Heart left ventricle (tissue), 16 donors: ENCODE measurements around the gene DPYSL4. TPM values are rescaled to one million over a fixed set of nuclear protein-coding genes. Genes with fewer than 3 reads are reported as not detected.

Experiments
- ATAC-seq, 4 donors: fragments of 200-7000 bp; cut with Tn5 transposase; one replicate each; pipeline ENCODE4 v1.9.1; 2020 to 2022; ENCODE audit warnings: moderate library complexity in 4 of 4, mild to moderate bottlenecking in 3 of 4, moderate number of reproducible peaks in 1 of 4
- DNase-seq, 5 donors: peaks; one replicate each; pipeline ENCODE4 v3.0.0-alpha.2; 2020
- H3K27ac ChIP-seq, 12 donors: fragments of 200-600 bp; sonication (generic) in 4 of 12; one replicate each; pipeline versions ENCODE4 v1.5.0 to v1.8.0; 2016 to 2022; ENCODE audit warnings: mild to moderate bottlenecking in 2 of 12
- H3K27me3 ChIP-seq, 9 donors: fragments of 200-600 bp; sonication (generic) in 2 of 9; one replicate each; pipeline versions ENCODE4 v1.5.1 to v1.8.0; 2016 to 2022; ENCODE audit warnings: mild to moderate bottlenecking in 3 of 9
- H3K36me3 ChIP-seq, 9 donors: fragments of 200-600 bp; sonication (generic) in 2 of 9; one replicate each; pipeline versions ENCODE4 v1.5.0 to v1.8.0; 2018 to 2022; ENCODE audit warnings: mild to moderate bottlenecking in 2 of 9
- H3K4me1 ChIP-seq, 12 donors: fragments of 200-600 bp; sonication (generic) in 4 of 12; one replicate each; pipeline versions ENCODE4 v1.5.0 to v1.8.0; 2016 to 2022; ENCODE audit warnings: mild to moderate bottlenecking in 3 of 12
- H3K4me3 ChIP-seq, 12 donors: fragments of 200-600 bp; sonication (generic) in 4 of 12; one replicate each; pipeline versions ENCODE4 v1.5.0 to v1.8.0; 2017 to 2022; ENCODE audit warnings: mild to moderate bottlenecking in 9 of 12, moderate library complexity in 4 of 12
- H3K9me3 ChIP-seq, 12 donors: fragments of 200-600 bp; sonication (generic) in 4 of 12; one replicate each; pipeline versions ENCODE4 v1.5.0 to v1.8.0; 2016 to 2022; ENCODE audit warnings: mild to moderate bottlenecking in 1 of 12
- CTCF ChIP-seq, 12 donors: fragments of 200-600 bp; sonication (generic) in 4 of 12; IDR thresholded peaks; one replicate each; pipeline versions ENCODE4 v1.5.0 to v1.8.0; 2018 to 2022; ENCODE audit warnings: antibody characterized with exemption in 12 of 12, mild to moderate bottlenecking in 5 of 12
- POLR2A ChIP-seq, 2 donors: fragments of 450-650 bp; IDR thresholded peaks; one replicate each; pipeline ENCODE4 v1.6.1; 2017; ENCODE audit warnings: antibody characterized with exemption in 2 of 2, mild to moderate bottlenecking in 2 of 2, moderate library complexity in 2 of 2
- WGBS, 4 donors: extraction: QIAGEN DNeasy Blood & Tissue Kit in 2 of 4; methylation state at CpG; one replicate each; pipeline versions ENCODE4 v1.1.5 to v1.1.7; 2013 to 2018; 5-methylcytosine and 5-hydroxymethylcytosine counted together
- intact Hi-C, 10 donors: fragments of 100-400 bp; cut with DNase I; formaldehyde crosslinking; loops; one replicate each; pipeline versions ENCODE4 v1.11.1 to v1.14.2; 2022
- polyA plus RNA-seq, 2 donors: library from polyadenylated mRNA; stranded (reverse); fragments of 200-250 nt; gene quantifications; one replicate each; pipeline ENCODE4 v1.2.3, GENCODE V29; 2013
- total RNA-seq, 9 donors: library from RNA; depleted of rRNA in 2 of 9; stranded (reverse); fragments of >200 nt in 2 of 9; fragmentation: NEBNext Ultra II Directional in 3 of 9; extraction: Animal tissue kit (Norgen Biotek cat#: 25700) in 3 of 9; gene quantifications; one replicate each; pipeline versions ENCODE4 v1.1.0 to v1.2.4, GENCODE V29; 2016 to 2023
- donor health status: ischemic (EF 13 %, LVEDD 7.1; RV severe dilation, severe dysfunction).
- donor health status: healthy with polysubstance abuse.
- donor health status: DM: no; HTN: yes; CAD: no.
- donor health status: DM: no; HTN: no; CAD: no.
- donor health status: ischemic (EF 25% LVEDD 6.9; RV normal size, moderate dysfunction).
- donor health status: ischemic (EF 25% LVEDD 5.7; RV mildly dilated, moderate dysfunction).
- donor health status: healthy.
- donor health status: DM: yes; HTN: yes; CAD: no.
- donor health status: ischemic (EF 35%, LVEDD 5.7; RV mildly dilated, moderate dysfunction).
- donor health status: nonischemic (EF 11% LVEDD 7.7; RV severe dilation, severe dysfunction).
- donor health status: DM: yes; HTN: yes; CAD: no.
- donor health status: PGD.
- donor health status: ischemic (EF 29% LVEDD 5.4; RV normal size, mild dysfunction).
- donor health status: nonischemic (EF 23%, LVEDD 6.1; RV moderate dilation, normal function).

The DPYSL4 gene
- total and polyA plus RNA-seq, 11 donors: 4.0 to 127 (median 33.1) TPM

DNA sequence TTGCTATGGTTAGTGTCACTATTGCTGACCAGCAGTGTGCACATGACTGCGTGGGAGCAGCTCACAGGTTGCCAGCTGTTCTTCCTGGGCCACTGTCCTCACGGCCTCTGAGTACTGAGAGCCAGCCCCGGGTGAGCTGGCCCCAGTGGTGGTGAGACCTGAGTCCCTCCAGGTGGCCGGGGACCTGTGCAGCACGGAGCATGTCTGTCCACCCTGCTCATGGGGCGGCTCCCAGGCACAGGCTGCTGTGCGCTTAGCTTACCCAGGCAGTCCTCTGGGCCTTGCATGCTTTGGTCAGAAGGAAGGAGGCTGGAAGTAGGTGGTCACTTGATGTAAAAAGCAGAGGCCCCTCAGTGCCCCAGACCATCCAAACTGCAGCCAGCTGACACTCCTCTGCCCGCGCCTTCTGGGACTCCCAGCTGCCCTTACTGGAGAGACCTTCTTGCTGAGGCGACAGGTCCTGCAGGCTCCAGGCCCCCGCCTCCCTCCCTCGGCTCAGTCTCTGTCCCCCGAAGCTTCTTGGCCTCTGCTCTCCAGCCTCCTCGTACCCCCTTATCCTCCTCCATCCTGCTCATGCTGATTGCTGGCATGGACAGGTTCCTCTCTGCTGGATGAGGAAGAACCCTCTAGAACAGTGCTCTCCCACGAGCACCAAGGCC is 30.9 kb upstream of the DPYSL4 start:
- Histone ChIP-seq H3K4me1 (no peaks in the 10 kb centered on the region), H3K27me3 (no peaks in the 10 kb centered on the region), H3K9me3 (no peaks in the 10 kb centered on the region), H3K4me3 (no peak overlapping the region), H3K36me3 (peaks cover 0 to 4% (median 0%) of the 10 kb centered on the region in 9 donors), H3K27ac (no peak overlapping the region)
- WGBS, 4 donors: 78 to 85% (median 82%) methylated on average over 13 to 15 of the region's 15 CpGs
- DNase-seq (peak in 1 of 5 donors; percentile 52), ATAC-seq (no peak)
- TF ChIP-seq CTCF (IDR thresholded peaks at IDR 0.05): no peak
- no peak for TF ChIP-seq POLR2A (IDR thresholded peaks at IDR 0.05)
- intact Hi-C loops: no loop called here

DNA sequence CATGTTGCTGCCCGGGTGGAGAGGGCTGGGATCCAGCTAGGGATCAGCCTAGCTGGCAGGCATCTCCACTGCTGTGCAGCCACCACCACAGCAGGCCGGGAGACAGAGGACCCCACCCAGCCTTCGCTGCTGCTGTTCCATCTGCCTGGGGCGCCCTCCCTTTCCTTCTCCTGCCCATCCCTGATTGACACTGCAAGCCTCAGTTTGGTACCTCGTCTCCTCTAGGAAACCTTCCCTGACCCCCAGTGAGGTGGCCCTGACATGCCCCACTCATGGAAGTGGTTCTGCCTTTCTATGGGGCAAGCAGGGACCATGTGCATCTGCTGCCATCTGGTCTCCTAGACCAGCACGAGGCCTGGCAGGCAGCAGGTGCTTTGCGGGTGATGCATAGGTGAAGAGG is 30.4 kb upstream of the DPYSL4 start:
- H3K4me3 ChIP-seq: no peak overlapping the region
- intact Hi-C loops: no loop called here
- H3K27ac ChIP-seq: no peak overlapping the region
- no peaks in the 10 kb centered on the region for H3K9me3 ChIP-seq
- 81 to 91% (median 83%) methylated on average over 7 of the region's 7 CpGs for WGBS, 4 donors
- ATAC-seq (no peak), DNase-seq (peak in 2 of 5 donors; percentile 7 to 46)
- H3K27me3 ChIP-seq: no peaks in the 10 kb centered on the region
- TF ChIP-seq POLR2A (IDR thresholded peaks at IDR 0.05) (no peak), CTCF (IDR thresholded peaks at IDR 0.05) (no peak)
- no peaks in the 10 kb centered on the region for H3K4me1 ChIP-seq
- peaks cover 0 to 4% (median 0%) of the 10 kb centered on the region in 9 donors for H3K36me3 ChIP-seq

DNA sequence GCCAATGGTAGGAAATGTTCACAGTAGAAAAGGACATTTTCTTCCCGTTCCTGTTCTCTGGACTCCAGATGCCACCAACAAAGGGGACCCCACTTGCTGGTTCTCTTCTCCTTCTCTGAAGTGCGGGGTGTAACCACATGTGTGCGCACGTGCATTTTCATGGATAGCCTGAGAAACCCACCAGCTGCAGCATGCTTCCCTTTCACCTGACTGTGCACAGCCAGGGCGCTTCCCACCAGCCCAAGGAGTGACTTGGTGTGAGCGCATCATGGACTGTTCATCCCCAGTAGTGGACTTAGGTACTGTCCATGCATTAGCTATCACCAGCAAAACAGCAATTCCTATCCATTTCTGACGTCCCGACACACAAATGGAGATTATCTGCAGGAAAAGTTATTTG is 29.6 kb upstream of the DPYSL4 start:
- peaks cover 0 to 4% (median 0%) of the 10 kb centered on the region in 9 donors for H3K36me3 ChIP-seq
- no peaks in the 10 kb centered on the region for H3K9me3 ChIP-seq
- 86 to 88% (median 86%) methylated on average over 8 of the region's 8 CpGs for WGBS, 4 donors
- H3K27me3 ChIP-seq: no peaks in the 10 kb centered on the region
- H3K4me3 ChIP-seq: no peak overlapping the region
- no peak for ATAC-seq
- peak in 1 of 5 donors; percentile 23 for DNase-seq
- H3K4me1 ChIP-seq: peaks cover 0 to 5% (median 3%) of the 10 kb centered on the region in 12 donors
- intact Hi-C loops: no loop called here
- no peak overlapping the region for H3K27ac ChIP-seq
- TF ChIP-seq POLR2A (IDR thresholded peaks at IDR 0.05): no peak
- no peak for TF ChIP-seq CTCF (IDR thresholded peaks at IDR 0.05)

DNA sequence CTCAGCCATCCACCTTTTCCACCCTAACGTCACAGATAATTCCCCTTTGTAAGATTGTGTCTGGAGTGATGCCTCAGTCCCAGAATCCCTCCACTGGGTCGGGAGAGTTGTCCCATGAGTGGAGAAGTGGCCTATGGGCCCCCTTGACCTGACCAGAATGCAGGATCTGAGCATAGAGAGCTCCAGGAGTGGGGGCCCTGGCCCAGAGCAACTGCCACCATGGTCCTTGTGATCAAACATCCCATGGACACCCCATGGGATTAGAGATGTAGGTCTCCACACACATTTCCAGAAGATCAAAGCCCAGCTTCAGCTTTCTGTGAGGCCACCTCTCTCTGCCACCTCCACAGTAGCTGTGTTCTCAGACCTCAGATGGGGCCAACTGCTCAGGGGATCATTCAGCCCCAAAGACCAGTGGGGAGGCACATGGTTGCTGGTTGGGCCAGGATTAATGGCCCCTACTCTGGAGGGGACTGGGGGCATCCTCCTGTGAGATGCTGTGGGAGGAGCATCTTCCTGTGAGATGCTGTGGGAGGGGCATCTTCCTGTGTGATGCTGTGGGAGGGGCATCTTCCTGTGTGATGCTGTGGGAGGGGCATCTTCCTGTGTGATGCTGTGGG is 28.5 kb upstream of the DPYSL4 start:
- Histone ChIP-seq H3K36me3 (peaks cover 0 to 4% (median 0%) of the 10 kb centered on the region in 9 donors), H3K4me1 (peaks cover 0 to 16% (median 14%) of the 10 kb centered on the region in 12 donors), H3K9me3 (no peaks in the 10 kb centered on the region), H3K4me3 (no peak overlapping the region), H3K27me3 (no peaks in the 10 kb centered on the region), H3K27ac (no peak overlapping the region)
- 38 to 53% (median 49%) methylated on average over 2 of the region's 2 CpGs for WGBS, 4 donors
- ATAC-seq (no peak), DNase-seq (peak in 2 of 5 donors; percentile 11 to 17)
- TF ChIP-seq CTCF (IDR thresholded peaks at IDR 0.05) (no peak), POLR2A (IDR thresholded peaks at IDR 0.05) (no peak)
- intact Hi-C loops: no loop called here
